H1 (cell line): ENCODE data around the gene KLB. TPM values are rescaled to one million over a fixed set of nuclear protein-coding genes. Genes with fewer than 3 reads are reported as not detected.

Experiments
- CBX5 ChIP-seq: fragments of 300-800, 300-1000 bp; sonication (generic); IDR thresholded peaks from 2 replicates; pipeline ENCODE4 v1.7.1; 2016; ENCODE audit warnings: antibody characterized with exemption, low read length, low read depth
- CBX8 ChIP-seq: fragments of 300-800, 300-1000 bp; sonication (generic); IDR thresholded peaks from 2 replicates; pipeline ENCODE4 v1.7.1; 2016; ENCODE audit warnings: low read depth, low read length, borderline replicate concordance
- CTBP2 ChIP-seq: IDR thresholded peaks from 2 replicates; pipeline ENCODE4 v1.7.0; 2011; ENCODE audit warnings: borderline replicate concordance, mild to moderate bottlenecking, moderate library complexity, mixed read lengths, low read length; ENCODE audit not compliant: insufficient read depth, insufficient read length
- EGR1 ChIP-seq: IDR thresholded peaks from 2 replicates; pipeline ENCODE4 v1.6.1; 2011; ENCODE audit warnings: low read depth, low read length, borderline replicate concordance
- EZH2 ChIP-seq: fragments of 200-600 bp; sonication (generic); IDR thresholded peaks from 2 replicates; pipeline ENCODE4 v1.7.1; 2012; ENCODE audit warnings: low read depth, mild to moderate bottlenecking, moderate library complexity, low read length, inconsistent platforms; ENCODE audit not compliant: severe bottlenecking
- HDAC2 ChIP-seq, 2 experiments: fragments of 300-600 bp in 1 of 2; sonication (generic) in 1 of 2; IDR thresholded peaks; 2 replicates each; pipeline ENCODE4 v1.6.1; 2011 to 2012; ENCODE audit warnings: low read depth in 2 of 2, low read length in 2 of 2, mild to moderate bottlenecking in 2 of 2, moderate library complexity in 2 of 2, borderline replicate concordance in 1 of 2, inconsistent platforms in 1 of 2
- HDAC6 ChIP-seq: IDR thresholded peaks from one replicate; pipeline ENCODE4 v1.7.1; 2012; ENCODE audit warnings: low read depth, mild to moderate bottlenecking, inconsistent platforms, low read length, moderate library complexity
- JUND ChIP-seq: IDR thresholded peaks from 2 replicates; pipeline ENCODE4 v1.6.1; 2011; ENCODE audit warnings: mild to moderate bottlenecking, improper control_type of control experiment, low read length
- KDM4A ChIP-seq: IDR thresholded peaks from one replicate; pipeline ENCODE4 v1.7.1; 2012; ENCODE audit warnings: low read depth, mild to moderate bottlenecking, moderate library complexity, low read length, inconsistent platforms; ENCODE audit not compliant: severe bottlenecking
- RBBP5 ChIP-seq: IDR thresholded peaks from 2 replicates; pipeline ENCODE4 v1.7.1; 2012; ENCODE audit warnings: low read depth, mild to moderate bottlenecking, inconsistent platforms, low read length, moderate library complexity, borderline replicate concordance
- SAP30 ChIP-seq: fragments of 300-600 bp; sonication (generic); IDR thresholded peaks from 2 replicates; pipeline ENCODE4 v1.7.1; 2012; ENCODE audit warnings: low read length, moderate library complexity, mild to moderate bottlenecking, inconsistent platforms; ENCODE audit not compliant: insufficient read depth, insufficient replicate concordance
- SIRT6 ChIP-seq: IDR thresholded peaks from one replicate; pipeline ENCODE4 v1.7.1; 2012; ENCODE audit warnings: low read length, inconsistent platforms
- TBP ChIP-seq: IDR thresholded peaks from 2 replicates; pipeline ENCODE4 v1.6.1; 2011; ENCODE audit warnings: low read depth, low read length, improper control_type of control experiment
- TCF12 ChIP-seq: IDR thresholded peaks from 2 replicates; pipeline ENCODE4 v1.6.1; 2011; ENCODE audit warnings: low read depth, mild to moderate bottlenecking, low read length
- polyA plus RNA-seq, 7 experiments: library from polyadenylated mRNA; depleted of rRNA in 3 of 7; stranded (reverse) in 5 of 7; unstranded in 2 of 7; fragments of >200 nt in 5 of 7; fragments of 200-250 nt in 2 of 7; gene quantifications; 1 replicate in 5 of 7; 2 replicates in 1 of 7; 4 replicates in 1 of 7; pipeline versions ENCODE4 v1.2.1 to v1.2.3, GENCODE V29; 2011 to 2013; ENCODE audit warnings: missing spikeins in 2 of 7, mixed read lengths in 2 of 7
- total RNA-seq: library from RNA; stranded (reverse); fragmentation: NEBNext Ultra II Directional; extraction: Animal tissue kit (Norgen Biotek cat#: 25700); gene quantifications from 2 replicates; pipeline ENCODE4 v1.2.1, GENCODE V29; 2021
- TF ChIP-seq, protein P1 (sequence below), 3 experiments: IDR thresholded peaks; 1 replicate in 2 of 3; 2 replicates in 1 of 3; pipeline versions ENCODE4 v1.5.1 to v1.6.1; 2011; ENCODE audit warnings: low read length in 3 of 3, mild to moderate bottlenecking in 3 of 3, inconsistent platforms in 2 of 3, low read depth in 1 of 3, moderate library complexity in 1 of 3; ENCODE audit not compliant: insufficient read depth in 1 of 3; ENCODE audit errors: control extremely low read depth in 1 of 3
- TF ChIP-seq, protein P2 (sequence below): IDR thresholded peaks from 2 replicates; pipeline ENCODE4 v1.6.1; 2012; ENCODE audit warnings: low read length, inconsistent platforms

KLB gene
- total and polyA plus RNA-seq, 2 of the 8 experiments (the other 6 are each of a cell fraction or from before 2014, with no cell fraction given) = 0.03 TPM; not detected in 1

DNA sequence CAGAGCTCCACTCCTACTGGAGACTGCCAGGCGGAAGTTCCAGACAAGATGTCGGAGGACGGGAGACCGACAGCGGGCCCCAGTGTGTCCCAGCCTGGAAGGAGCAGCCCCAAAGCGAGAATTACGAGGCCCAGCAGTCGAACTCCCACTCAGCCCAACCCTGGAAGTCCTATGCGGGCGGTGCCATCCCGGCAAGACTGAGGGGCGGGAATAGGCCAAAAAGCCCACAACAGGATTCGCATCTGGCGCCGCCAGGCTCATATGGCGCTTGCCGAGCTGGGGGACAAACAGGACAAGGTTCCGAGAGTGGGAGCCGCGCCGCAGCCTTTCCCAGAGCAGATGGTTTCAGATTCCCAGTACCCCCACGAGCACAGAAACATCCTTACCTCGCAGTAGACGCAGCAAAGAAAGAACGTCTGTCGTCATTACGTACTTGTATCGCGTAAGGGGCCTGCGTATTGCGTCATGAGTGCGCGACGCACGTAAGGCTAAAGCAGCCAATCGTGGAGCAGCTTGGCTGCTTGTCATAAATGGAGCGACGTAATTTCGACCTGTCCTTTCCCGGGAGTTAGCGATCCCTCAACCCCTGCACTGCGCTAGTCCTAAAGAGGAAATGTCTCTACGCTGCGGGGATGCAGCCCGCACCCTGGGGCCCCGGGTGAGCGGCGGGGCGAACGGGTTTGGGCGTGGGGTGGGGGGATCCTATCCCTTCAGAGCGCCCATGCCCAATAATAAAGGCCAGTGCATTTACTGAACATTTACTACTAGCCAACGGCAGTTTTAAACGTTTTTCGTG lies 52.0 kb downstream of the KLB start, which contains the start of the genes LIAS and RPL9 (continued):
- TF ChIP-seq, protein P1, sequence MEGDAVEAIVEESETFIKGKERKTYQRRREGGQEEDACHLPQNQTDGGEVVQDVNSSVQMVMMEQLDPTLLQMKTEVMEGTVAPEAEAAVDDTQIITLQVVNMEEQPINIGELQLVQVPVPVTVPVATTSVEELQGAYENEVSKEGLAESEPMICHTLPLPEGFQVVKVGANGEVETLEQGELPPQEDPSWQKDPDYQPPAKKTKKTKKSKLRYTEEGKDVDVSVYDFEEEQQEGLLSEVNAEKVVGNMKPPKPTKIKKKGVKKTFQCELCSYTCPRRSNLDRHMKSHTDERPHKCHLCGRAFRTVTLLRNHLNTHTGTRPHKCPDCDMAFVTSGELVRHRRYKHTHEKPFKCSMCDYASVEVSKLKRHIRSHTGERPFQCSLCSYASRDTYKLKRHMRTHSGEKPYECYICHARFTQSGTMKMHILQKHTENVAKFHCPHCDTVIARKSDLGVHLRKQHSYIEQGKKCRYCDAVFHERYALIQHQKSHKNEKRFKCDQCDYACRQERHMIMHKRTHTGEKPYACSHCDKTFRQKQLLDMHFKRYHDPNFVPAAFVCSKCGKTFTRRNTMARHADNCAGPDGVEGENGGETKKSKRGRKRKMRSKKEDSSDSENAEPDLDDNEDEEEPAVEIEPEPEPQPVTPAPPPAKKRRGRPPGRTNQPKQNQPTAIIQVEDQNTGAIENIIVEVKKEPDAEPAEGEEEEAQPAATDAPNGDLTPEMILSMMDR (IDR thresholded peaks at IDR 0.05; ENCODE audit: control extremely low read depth in 1 of 3, insufficient read depth in 1 of 3, low read depth in 1 of 3, low read length in 3 of 3) = no peak
- TF ChIP-seq HDAC2 (IDR thresholded peaks at IDR 0.05; ENCODE audit: borderline replicate concordance in 1 of 2, low read depth in 2 of 2, low read length in 2 of 2) (peak; percentile 80 to 83; a peak in 2 of 4 replicates), RBBP5 (no peak; the same call in 1 of the 2 replicates), KDM4A (peak; percentile 99), EGR1 (0 out of 2 replicates have a peak, but pooled peaks have one; percentile 10), SAP30 (peak; percentile 5), JUND (peak; percentile 67), TCF12 (no peak), TBP (peak; percentile 97), EZH2 (no peak), HDAC6 (no peak), CTBP2 (no peak), CBX5 (no peak), CBX8 (no peak), SIRT6 (no peak)
- TF ChIP-seq, protein P2, sequence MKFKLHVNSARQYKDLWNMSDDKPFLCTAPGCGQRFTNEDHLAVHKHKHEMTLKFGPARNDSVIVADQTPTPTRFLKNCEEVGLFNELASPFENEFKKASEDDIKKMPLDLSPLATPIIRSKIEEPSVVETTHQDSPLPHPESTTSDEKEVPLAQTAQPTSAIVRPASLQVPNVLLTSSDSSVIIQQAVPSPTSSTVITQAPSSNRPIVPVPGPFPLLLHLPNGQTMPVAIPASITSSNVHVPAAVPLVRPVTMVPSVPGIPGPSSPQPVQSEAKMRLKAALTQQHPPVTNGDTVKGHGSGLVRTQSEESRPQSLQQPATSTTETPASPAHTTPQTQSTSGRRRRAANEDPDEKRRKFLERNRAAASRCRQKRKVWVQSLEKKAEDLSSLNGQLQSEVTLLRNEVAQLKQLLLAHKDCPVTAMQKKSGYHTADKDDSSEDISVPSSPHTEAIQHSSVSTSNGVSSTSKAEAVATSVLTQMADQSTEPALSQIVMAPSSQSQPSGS = peak; percentile 97
- TF ChIP-seq, all 59 proteins: peak for 26
